22Rv1 (cell line): ENCODE measurements around the gene TXLNA.

Experiments
- CTCF ChIP-seq: fragments of 450-650 bp; IDR thresholded peaks from 2 replicates; pipeline ENCODE4 v1.5.1; 2017; ENCODE audit warnings: mild to moderate bottlenecking
- ZFX ChIP-seq: fragments of 450-650 bp; IDR thresholded peaks from 2 replicates; pipeline ENCODE4 v1.6.1; 2017; ENCODE audit warnings: antibody characterized with exemption, borderline replicate concordance

- TF ChIP-seq CTCF, result no peak
- no peak for TF ChIP-seq ZFX
Observed at GRCh38 chr1:32184650-32185049, 5.2 kb downstream of the TXLNA start.
